Sigmoid colon (tissue), 4 donors: Measurements from ENCODE around the gene SPRTN.

Source experiments
- CTCF ChIP-seq, 4 experiments: fragments of 450-650 bp in 3 of 4; fragments of 200-600 bp in 1 of 4; IDR thresholded peaks; one replicate each; pipeline ENCODE4 v1.5.1; 2016 to 2019; ENCODE audit warnings: antibody characterized with exemption in 4 of 4, mild to moderate bottlenecking in 3 of 4, moderate library complexity in 2 of 4
- POLR2A ChIP-seq, 2 donors: fragments of 450-650 bp; IDR thresholded peaks; one replicate each; pipeline ENCODE4 v1.6.1; 2016; ENCODE audit warnings: antibody characterized with exemption in 2 of 2, mild to moderate bottlenecking in 2 of 2, moderate library complexity in 2 of 2
- POLR2AphosphoS5 ChIP-seq, 4 donors: sonication (generic); formaldehyde crosslinking; IDR thresholded peaks; one replicate each; pipeline ENCODE4 v1.6.1; 2017; ENCODE audit warnings: antibody characterized with exemption in 4 of 4

DNA sequence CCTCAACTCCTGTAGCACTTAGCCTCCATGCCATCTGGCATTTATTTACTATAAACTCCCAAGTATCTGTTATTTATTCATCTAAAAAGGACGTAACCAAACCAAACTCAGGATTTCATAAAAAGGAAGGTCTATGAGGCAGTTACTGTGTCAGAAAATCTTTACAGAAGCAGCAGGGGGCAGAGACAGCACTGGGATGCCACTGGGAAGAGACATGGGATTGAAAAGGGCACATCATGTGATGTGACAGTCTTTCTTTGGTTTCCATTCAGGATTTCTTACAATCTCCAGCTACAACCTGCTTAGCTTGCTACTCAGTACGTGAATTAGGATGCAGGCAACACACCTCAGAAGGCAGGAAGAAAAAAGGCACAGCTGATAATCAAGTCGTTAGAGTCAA lies 31.2 kb downstream of the SPRTN start:
- TF ChIP-seq CTCF (IDR thresholded peaks at IDR 0.05) (no peak), POLR2A (IDR thresholded peaks at IDR 0.05) (no peak), POLR2AphosphoS5 (IDR thresholded peaks at IDR 0.05) (no peak)
